HG03095 (cell line): ENCODE measurements around the gene HAS3.

Experiments used
- ATAC-seq: cut with Tn5 transposase; IDR thresholded peaks from one replicate; pipeline ENCODE4 v1.9.1; 2021; ENCODE audit warnings: moderate library complexity; ENCODE audit not compliant: unreplicated experiment

HAS3 gene

GRCh38 chr16:69089091-69089910, 16.2 kb upstream of the HAS3 start:
- ATAC-seq: no peak

GRCh38 chr16:69093974-69094373, 11.5 kb upstream of the HAS3 start:
- ATAC-seq: no peak

- no peak for ATAC-seq
Observed at GRCh38 chr16:69094501-69094900, 11.0 kb upstream of the HAS3 start.

GRCh38 chr16:69095193-69095592, 10.3 kb upstream of the HAS3 start:
- no peak for ATAC-seq

GRCh38 chr16:69100071-69100691, 5.3 kb upstream of the HAS3 start:
- no peak for ATAC-seq

- no peak for ATAC-seq
Observed at GRCh38 chr16:69106491-69107315, 1.2 kb downstream of the HAS3 start.

- no peak for ATAC-seq
Observed at GRCh38 chr16:69107316-69107962, 2.0 kb downstream of the HAS3 start.

GRCh38 chr16:69108064-69108904, 2.8 kb downstream of the HAS3 start:
- ATAC-seq: no peak

- ATAC-seq: no peak
Observed at GRCh38 chr16:69108905-69109252, 3.4 kb downstream of the HAS3 start.

- no peak for ATAC-seq
Observed at GRCh38 chr16:69109486-69110270, 4.2 kb downstream of the HAS3 start.

- no peak for ATAC-seq
Observed at GRCh38 chr16:69110406-69110805, 5.0 kb downstream of the HAS3 start.

- no peak for ATAC-seq
Observed at GRCh38 chr16:69111216-69111875, 5.9 kb downstream of the HAS3 start.

- no peak for ATAC-seq
Observed at GRCh38 chr16:69111876-69112230, 6.4 kb downstream of the HAS3 start.

GRCh38 chr16:69112285-69113129, 7.1 kb downstream of the HAS3 start:
- no peak for ATAC-seq

GRCh38 chr16:69113216-69113615, 7.8 kb downstream of the HAS3 start:
- ATAC-seq: no peak

- no peak for ATAC-seq
Observed at GRCh38 chr16:69114346-69114975, 9.0 kb downstream of the HAS3 start.

- no peak for ATAC-seq
Observed at GRCh38 chr16:69114976-69115355, 9.5 kb downstream of the HAS3 start.

GRCh38 chr16:69115361-69115760, 9.9 kb downstream of the HAS3 start:
- ATAC-seq: no peak
